22Rv1 (cell line): ENCODE measurements around the gene HID1.

Experiments
- ZFX ChIP-seq: fragments of 450-650 bp; IDR thresholded peaks from 2 replicates; pipeline ENCODE4 v1.6.1; 2017; ENCODE audit warnings: antibody characterized with exemption, borderline replicate concordance
- TF ChIP-seq, protein P1 (sequence below): fragments of 450-650 bp; IDR thresholded peaks from 2 replicates; pipeline ENCODE4 v1.5.1; 2017; ENCODE audit warnings: mild to moderate bottlenecking

DNA sequence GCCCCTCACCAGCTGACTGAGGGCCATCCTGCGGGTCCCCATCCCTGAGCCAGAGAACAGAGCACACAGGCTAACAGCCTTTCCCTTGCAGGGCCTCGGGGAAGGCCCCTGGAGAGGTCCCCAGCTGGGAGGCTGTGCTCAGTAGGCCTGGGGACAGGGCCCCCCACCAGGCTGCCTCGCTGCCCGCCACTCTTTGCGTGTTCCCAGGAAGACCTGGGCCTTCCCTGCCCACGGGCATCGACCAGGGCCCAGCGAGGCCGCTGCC is 785 bp downstream of the HID1 start:
- no peak for TF ChIP-seq ZFX
- TF ChIP-seq, protein P1, sequence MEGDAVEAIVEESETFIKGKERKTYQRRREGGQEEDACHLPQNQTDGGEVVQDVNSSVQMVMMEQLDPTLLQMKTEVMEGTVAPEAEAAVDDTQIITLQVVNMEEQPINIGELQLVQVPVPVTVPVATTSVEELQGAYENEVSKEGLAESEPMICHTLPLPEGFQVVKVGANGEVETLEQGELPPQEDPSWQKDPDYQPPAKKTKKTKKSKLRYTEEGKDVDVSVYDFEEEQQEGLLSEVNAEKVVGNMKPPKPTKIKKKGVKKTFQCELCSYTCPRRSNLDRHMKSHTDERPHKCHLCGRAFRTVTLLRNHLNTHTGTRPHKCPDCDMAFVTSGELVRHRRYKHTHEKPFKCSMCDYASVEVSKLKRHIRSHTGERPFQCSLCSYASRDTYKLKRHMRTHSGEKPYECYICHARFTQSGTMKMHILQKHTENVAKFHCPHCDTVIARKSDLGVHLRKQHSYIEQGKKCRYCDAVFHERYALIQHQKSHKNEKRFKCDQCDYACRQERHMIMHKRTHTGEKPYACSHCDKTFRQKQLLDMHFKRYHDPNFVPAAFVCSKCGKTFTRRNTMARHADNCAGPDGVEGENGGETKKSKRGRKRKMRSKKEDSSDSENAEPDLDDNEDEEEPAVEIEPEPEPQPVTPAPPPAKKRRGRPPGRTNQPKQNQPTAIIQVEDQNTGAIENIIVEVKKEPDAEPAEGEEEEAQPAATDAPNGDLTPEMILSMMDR = no peak
